Activated T-cell treated with anti-CD3 and anti-CD28 coated beads for 1 hour (primary cell): ENCODE measurements around the gene C1orf105.

Source experiments
- DNase-seq: peaks from one replicate; pipeline ENCODE4 v3.0.0-alpha.2; 2020; ENCODE audit warnings: low read depth

C1orf105 gene

GRCh38 chr1:172397221-172397620 lies 23.3 kb upstream of the C1orf105 start:
- no peak for DNase-seq

- no peak for DNase-seq
Observed at GRCh38 chr1:172397633-172398032, 22.9 kb upstream of the C1orf105 start.

- DNase-seq, result no peak
Observed at GRCh38 chr1:172398193-172398592, 22.3 kb upstream of the C1orf105 start.

- no peak for DNase-seq
Observed at GRCh38 chr1:172398970-172399755, 21.3 kb upstream of the C1orf105 start.

GRCh38 chr1:172399756-172400721 lies 20.4 kb upstream of the C1orf105 start:
- DNase-seq, result no peak

- no peak for DNase-seq
Observed at GRCh38 chr1:172400722-172401105, 19.8 kb upstream of the C1orf105 start.

GRCh38 chr1:172401477-172401876 lies 19.0 kb upstream of the C1orf105 start:
- no peak for DNase-seq

- DNase-seq, result no peak
Observed at GRCh38 chr1:172401892-172402291, 18.6 kb upstream of the C1orf105 start.

- no peak for DNase-seq
Observed at GRCh38 chr1:172402878-172403569, 17.5 kb upstream of the C1orf105 start.

GRCh38 chr1:172404121-172404520 lies 16.4 kb upstream of the C1orf105 start:
- DNase-seq, result no peak

GRCh38 chr1:172405912-172406311 lies 14.6 kb upstream of the C1orf105 start:
- DNase-seq, result no peak

- DNase-seq, result no peak
Observed at GRCh38 chr1:172406968-172407367, 13.5 kb upstream of the C1orf105 start.

GRCh38 chr1:172408958-172409357 lies 11.5 kb upstream of the C1orf105 start:
- no peak for DNase-seq

- no peak for DNase-seq
Observed at GRCh38 chr1:172410027-172410426, 10.5 kb upstream of the C1orf105 start.

GRCh38 chr1:172411791-172412338 lies 8.6 kb upstream of the C1orf105 start:
- DNase-seq, result no peak

- no peak for DNase-seq
Observed at GRCh38 chr1:172414331-172414730, 6.2 kb upstream of the C1orf105 start.

- DNase-seq, result no peak
Observed at GRCh38 chr1:172416496-172417035, 3.9 kb upstream of the C1orf105 start.

- no peak for DNase-seq
Observed at GRCh38 chr1:172417557-172417956, 2.9 kb upstream of the C1orf105 start.

- DNase-seq, result no peak
Observed at GRCh38 chr1:172421974-172422604, 1.6 kb downstream of the C1orf105 start.

- no peak for DNase-seq
Observed at GRCh38 chr1:172423336-172423735, 2.9 kb downstream of the C1orf105 start.

- no peak for DNase-seq
Observed at GRCh38 chr1:172425339-172425738, 4.9 kb downstream of the C1orf105 start.
